GM18505 (cell line): ENCODE results near the gene FAM8A1.

Experiments used
- ATAC-seq: cut with Tn5 transposase; IDR thresholded peaks from one replicate; pipeline ENCODE4 v1.9.1; 2021; ENCODE audit not compliant: unreplicated experiment
- POLR2A ChIP-seq: IDR thresholded peaks from 4 replicates; pipeline ENCODE4 v1.6.1; 2011; ENCODE audit warnings: borderline replicate concordance; ENCODE audit not compliant: insufficient read depth, insufficient read length; ENCODE audit errors: extremely low read depth

The FAM8A1 gene

DNA sequence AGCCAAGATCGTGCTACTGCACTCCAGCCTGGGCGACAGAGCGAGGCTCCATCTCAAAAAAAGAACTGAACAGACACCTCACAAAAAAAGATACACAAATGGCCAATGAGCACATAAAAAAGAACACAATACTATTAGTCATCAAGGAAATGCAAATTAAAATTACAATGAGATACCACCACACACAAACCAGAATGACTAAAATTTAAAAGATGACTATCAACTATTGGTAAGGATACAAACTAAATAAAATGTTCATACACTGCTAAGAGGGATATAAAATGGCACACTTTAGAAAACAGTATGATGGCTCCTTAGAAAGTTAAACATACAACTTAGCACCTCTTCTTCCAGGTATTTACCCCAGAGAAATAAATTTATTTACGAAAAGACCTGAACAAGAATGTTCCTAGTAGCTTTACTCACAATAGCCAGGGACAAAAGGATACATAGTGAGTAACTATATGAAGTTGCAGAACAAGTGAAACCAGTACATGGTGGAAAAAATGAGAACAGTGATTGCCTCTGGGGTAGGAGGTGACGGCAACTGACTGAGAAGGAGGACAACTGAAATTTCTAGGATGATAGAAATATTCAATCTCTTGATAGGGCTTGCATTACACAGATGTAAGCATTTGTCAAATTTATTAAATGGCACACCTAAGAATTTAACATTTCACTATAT is 53.2 kb downstream of the FAM8A1 start:
- TF ChIP-seq POLR2A, result no peak
- no peak for ATAC-seq

GRCh38 chr6:17656092-17656491 is 56.0 kb downstream of the FAM8A1 start:
- no peak for TF ChIP-seq POLR2A
- ATAC-seq, result no peak

GRCh38 chr6:17656644-17657043 is 56.5 kb downstream of the FAM8A1 start:
- no peak for TF ChIP-seq POLR2A
- no peak for ATAC-seq
